DND-41 (cell line): ENCODE results near the gene NDRG2.
"Not testable (repeated sequence)": the region's sequence is repeated elsewhere in the genome, so short reads cannot be mapped to it uniquely, and the experiment has no call there.

Source experiments
- ATAC-seq: fragments of 200-7000 bp; cut with Tn5 transposase; 3 replicates; pipeline ENCODE4 v1.9.1; 2021; ENCODE audit warnings: low read depth; ENCODE audit not compliant: insufficient read depth
- DNase-seq: peaks from one replicate; pipeline ENCODE4 v3.0.0-alpha.2; 2020
- H2AFZ ChIP-seq: 2 replicates; pipeline ENCODE4 v1.6.0; 2012; ENCODE audit warnings: low read depth, low read length
- H3K27ac ChIP-seq: 2 replicates; pipeline ENCODE4 v1.5.1; 2012; ENCODE audit warnings: low read length, inconsistent platforms
- H3K27me3 ChIP-seq: fragments of 200-600 bp; sonication (generic); 2 replicates; pipeline ENCODE4 v1.6.0; 2012; ENCODE audit warnings: low read length, mild to moderate bottlenecking, inconsistent platforms; ENCODE audit not compliant: insufficient read depth, poor library complexity
- H3K36me3 ChIP-seq: 2 replicates; pipeline ENCODE4 v1.5.1; 2012; ENCODE audit warnings: low read length, inconsistent platforms; ENCODE audit not compliant: insufficient read depth
- H3K4me1 ChIP-seq: 2 replicates; pipeline ENCODE4 v1.5.1; 2012; ENCODE audit warnings: mild to moderate bottlenecking, low read length; ENCODE audit not compliant: insufficient read depth
- H3K4me2 ChIP-seq: 2 replicates; pipeline ENCODE4 v1.6.0; 2012; ENCODE audit warnings: mild to moderate bottlenecking, moderate library complexity, low read length, inconsistent platforms; ENCODE audit not compliant: insufficient read depth
- H3K4me3 ChIP-seq, 2 experiments: fragments of 200-600 bp in 1 of 2; shearing (Covaris generic) in 1 of 2; 2 replicates each; pipeline ENCODE4 v1.5.1; 2012 to 2016; ENCODE audit warnings: inconsistent platforms in 2 of 2, low read length in 2 of 2, mild to moderate bottlenecking in 2 of 2, low read depth in 1 of 2, moderate library complexity in 1 of 2
- H3K79me2 ChIP-seq: 2 replicates; pipeline ENCODE4 v1.6.0; 2012; ENCODE audit warnings: low read length, inconsistent platforms; ENCODE audit not compliant: insufficient read depth
- H3K9ac ChIP-seq: 2 replicates; pipeline ENCODE4 v1.6.0; 2012; ENCODE audit warnings: low read depth, mild to moderate bottlenecking, inconsistent platforms, low read length, moderate library complexity
- H3K9me3 ChIP-seq: 2 replicates; pipeline ENCODE4 v1.5.1; 2012; ENCODE audit warnings: low read length, moderate library complexity, mild to moderate bottlenecking, inconsistent platforms; ENCODE audit not compliant: insufficient read depth, severe bottlenecking
- H4K20me1 ChIP-seq: 2 replicates; pipeline ENCODE4 v1.6.0; 2012; ENCODE audit warnings: low read length; ENCODE audit not compliant: insufficient read depth
- EZH2 ChIP-seq: IDR thresholded peaks from 3 replicates; pipeline ENCODE4 v1.6.1; 2012; ENCODE audit warnings: borderline replicate concordance, low read depth, mild to moderate bottlenecking, moderate library complexity, low read length, inconsistent platforms; ENCODE audit not compliant: severe bottlenecking
- TF ChIP-seq, protein P1 (sequence below): IDR thresholded peaks from 2 replicates; pipeline ENCODE4 v1.5.1; 2012; ENCODE audit warnings: borderline replicate concordance, low read length, moderate library complexity, mild to moderate bottlenecking; ENCODE audit not compliant: poor library complexity, severe bottlenecking; ENCODE audit errors: extremely low read depth

The NDRG2 gene

DNA sequence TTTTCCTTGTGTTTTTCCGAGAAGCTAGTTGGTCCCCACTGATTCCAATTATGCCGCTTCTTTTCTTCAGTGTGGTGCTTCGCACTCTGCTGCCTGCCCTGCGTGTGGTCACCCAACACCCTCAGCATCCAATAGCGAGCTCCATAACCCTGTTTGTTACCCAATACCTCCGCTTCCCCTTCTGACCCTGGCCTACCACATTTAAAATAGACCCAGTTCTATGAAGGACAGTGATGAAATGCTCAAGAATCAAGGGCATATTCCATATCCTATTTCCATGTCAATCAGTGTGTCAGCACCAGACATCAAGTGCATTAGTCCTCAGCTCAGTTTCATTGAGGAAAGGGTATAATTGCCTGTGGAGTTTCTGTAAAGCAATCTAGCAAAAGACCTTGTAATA is 9.5 kb downstream of the NDRG2 start:
- Histone ChIP-seq H3K79me2 (no peaks in the 10 kb centered on the region), H3K27ac (no peak overlapping the region), H3K4me2 (no peak overlapping the region), H3K9me3 (no peaks in the 10 kb centered on the region), H3K4me1 (no peaks in the 10 kb centered on the region), H3K27me3 (peaks cover 7% of the 10 kb centered on the region), H3K4me3 (no peak overlapping the region), H3K9ac (no peak overlapping the region), H3K36me3 (no peaks in the 10 kb centered on the region), H2AFZ (no peak overlapping the region), H4K20me1 (no peaks in the 10 kb centered on the region)
- DNase-seq, result no peak
- no peak for ATAC-seq
- TF ChIP-seq EZH2, result no peak
- TF ChIP-seq, protein P1, sequence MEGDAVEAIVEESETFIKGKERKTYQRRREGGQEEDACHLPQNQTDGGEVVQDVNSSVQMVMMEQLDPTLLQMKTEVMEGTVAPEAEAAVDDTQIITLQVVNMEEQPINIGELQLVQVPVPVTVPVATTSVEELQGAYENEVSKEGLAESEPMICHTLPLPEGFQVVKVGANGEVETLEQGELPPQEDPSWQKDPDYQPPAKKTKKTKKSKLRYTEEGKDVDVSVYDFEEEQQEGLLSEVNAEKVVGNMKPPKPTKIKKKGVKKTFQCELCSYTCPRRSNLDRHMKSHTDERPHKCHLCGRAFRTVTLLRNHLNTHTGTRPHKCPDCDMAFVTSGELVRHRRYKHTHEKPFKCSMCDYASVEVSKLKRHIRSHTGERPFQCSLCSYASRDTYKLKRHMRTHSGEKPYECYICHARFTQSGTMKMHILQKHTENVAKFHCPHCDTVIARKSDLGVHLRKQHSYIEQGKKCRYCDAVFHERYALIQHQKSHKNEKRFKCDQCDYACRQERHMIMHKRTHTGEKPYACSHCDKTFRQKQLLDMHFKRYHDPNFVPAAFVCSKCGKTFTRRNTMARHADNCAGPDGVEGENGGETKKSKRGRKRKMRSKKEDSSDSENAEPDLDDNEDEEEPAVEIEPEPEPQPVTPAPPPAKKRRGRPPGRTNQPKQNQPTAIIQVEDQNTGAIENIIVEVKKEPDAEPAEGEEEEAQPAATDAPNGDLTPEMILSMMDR, result no peak

DNA sequence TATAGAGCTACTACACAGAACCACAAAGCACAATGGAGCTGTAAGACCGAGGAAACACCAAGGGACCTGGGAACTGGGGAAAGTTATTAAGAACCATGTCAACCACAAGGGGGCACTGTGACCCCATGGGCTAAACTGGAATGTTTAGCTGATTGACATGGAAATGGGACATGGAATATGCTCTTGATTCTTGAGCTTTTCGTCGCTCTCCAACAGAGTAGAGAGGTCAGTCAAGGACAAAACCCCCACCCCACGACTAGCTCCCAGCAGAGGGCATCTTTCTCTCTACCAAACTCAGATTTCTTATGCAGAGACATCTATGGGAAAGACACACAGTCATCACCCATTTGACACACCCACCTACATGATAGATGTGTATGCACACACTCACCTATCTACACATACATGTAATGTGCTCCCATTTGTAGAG is 10.1 kb downstream of the NDRG2 start:
- Histone ChIP-seq H4K20me1 (no peaks in the 10 kb centered on the region), H3K36me3 (no peaks in the 10 kb centered on the region), H3K27ac (no peak overlapping the region), H3K27me3 (peaks cover 7% of the 10 kb centered on the region), H3K4me1 (no peaks in the 10 kb centered on the region), H3K4me2 (no peak overlapping the region), H3K9me3 (no peaks in the 10 kb centered on the region), H2AFZ (no peak overlapping the region; the same call in 1 of the 2 replicates), H3K4me3 (no peak overlapping the region), H3K79me2 (no peaks in the 10 kb centered on the region), H3K9ac (no peak overlapping the region)
- DNase-seq, result peak; percentile 81
- TF ChIP-seq EZH2, result no peak
- TF ChIP-seq, protein P1, result peak; percentile 91
- ATAC-seq, result peak; percentile 93

DNA sequence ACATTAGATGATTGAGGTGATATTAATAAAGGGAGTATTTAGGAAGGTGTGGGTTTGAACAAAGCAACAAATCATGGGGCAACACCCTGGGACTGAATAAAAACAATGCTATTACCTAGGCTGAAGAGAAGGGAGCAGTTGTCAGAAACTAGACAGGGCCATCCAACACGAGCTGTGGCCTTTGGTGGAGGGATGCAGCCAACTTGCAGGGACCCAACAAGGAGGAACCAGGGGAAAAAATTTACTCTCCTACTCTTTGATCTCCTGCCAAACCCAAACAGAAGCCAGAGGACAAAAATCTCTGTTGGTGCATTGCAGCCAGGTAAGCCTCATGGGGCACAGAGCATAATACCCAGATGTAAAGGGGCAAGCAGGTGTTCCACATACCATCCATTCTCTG is 13.7 kb downstream of the NDRG2 start:
- Histone ChIP-seq H2AFZ (no peak overlapping the region), H3K27ac (no peak overlapping the region), H3K27me3 (peaks cover 7% of the 10 kb centered on the region), H3K4me2 (no peak overlapping the region), H3K36me3 (no peaks in the 10 kb centered on the region), H3K4me3 (no peak overlapping the region), H4K20me1 (no peaks in the 10 kb centered on the region), H3K4me1 (no peaks in the 10 kb centered on the region), H3K9me3 (no peaks in the 10 kb centered on the region), H3K9ac (no peak overlapping the region), H3K79me2 (no peaks in the 10 kb centered on the region)
- ATAC-seq (no peak), DNase-seq (no peak)
- TF ChIP-seq EZH2, result no peak
- TF ChIP-seq, protein P1, result no peak

DNA sequence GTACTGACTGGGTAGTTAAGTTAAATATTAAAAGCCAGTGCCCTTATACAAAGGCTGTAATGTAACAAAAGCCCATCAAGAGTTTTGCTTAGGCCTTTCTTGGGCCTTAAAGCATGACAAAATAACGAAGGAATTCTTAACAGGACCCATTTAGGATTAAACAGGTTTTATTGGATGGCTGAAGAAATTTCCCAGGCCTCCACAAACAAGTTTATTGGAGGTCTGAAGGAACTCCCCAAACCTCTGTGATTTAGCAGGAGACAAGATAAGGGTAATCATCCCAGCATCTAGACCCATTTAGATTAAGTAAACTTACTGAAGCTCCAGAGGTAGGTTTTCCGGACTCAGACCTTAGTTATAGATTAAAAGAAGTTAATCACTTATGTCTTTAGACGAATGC is 15.1 kb downstream of the NDRG2 start:
- H3K27ac ChIP-seq, H3K4me3 ChIP-seq, H3K9me3 ChIP-seq, ATAC-seq, H3K4me1 ChIP-seq, H3K9ac ChIP-seq, H3K4me2 ChIP-seq, DNase-seq, H3K36me3 ChIP-seq, H3K27me3 ChIP-seq, H2AFZ ChIP-seq, H4K20me1 ChIP-seq, H3K79me2 ChIP-seq: not testable (repeated sequence)
